ENCODE measurements around the gene TSNAXIP1.

The TSNAXIP1 gene, protein sequence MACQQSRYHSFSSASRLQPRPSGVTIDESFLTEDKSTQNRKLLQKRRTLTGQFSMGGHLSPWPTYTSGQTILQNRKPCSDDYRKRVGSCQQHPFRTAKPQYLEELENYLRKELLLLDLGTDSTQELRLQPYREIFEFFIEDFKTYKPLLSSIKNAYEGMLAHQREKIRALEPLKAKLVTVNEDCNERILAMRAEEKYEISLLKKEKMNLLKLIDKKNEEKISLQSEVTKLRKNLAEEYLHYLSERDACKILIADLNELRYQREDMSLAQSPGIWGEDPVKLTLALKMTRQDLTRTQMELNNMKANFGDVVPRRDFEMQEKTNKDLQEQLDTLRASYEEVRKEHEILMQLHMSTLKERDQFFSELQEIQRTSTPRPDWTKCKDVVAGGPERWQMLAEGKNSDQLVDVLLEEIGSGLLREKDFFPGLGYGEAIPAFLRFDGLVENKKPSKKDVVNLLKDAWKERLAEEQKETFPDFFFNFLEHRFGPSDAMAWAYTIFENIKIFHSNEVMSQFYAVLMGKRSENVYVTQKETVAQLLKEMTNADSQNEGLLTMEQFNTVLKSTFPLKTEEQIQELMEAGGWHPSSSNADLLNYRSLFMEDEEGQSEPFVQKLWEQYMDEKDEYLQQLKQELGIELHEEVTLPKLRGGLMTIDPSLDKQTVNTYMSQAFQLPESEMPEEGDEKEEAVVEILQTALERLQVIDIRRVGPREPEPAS

DNA sequence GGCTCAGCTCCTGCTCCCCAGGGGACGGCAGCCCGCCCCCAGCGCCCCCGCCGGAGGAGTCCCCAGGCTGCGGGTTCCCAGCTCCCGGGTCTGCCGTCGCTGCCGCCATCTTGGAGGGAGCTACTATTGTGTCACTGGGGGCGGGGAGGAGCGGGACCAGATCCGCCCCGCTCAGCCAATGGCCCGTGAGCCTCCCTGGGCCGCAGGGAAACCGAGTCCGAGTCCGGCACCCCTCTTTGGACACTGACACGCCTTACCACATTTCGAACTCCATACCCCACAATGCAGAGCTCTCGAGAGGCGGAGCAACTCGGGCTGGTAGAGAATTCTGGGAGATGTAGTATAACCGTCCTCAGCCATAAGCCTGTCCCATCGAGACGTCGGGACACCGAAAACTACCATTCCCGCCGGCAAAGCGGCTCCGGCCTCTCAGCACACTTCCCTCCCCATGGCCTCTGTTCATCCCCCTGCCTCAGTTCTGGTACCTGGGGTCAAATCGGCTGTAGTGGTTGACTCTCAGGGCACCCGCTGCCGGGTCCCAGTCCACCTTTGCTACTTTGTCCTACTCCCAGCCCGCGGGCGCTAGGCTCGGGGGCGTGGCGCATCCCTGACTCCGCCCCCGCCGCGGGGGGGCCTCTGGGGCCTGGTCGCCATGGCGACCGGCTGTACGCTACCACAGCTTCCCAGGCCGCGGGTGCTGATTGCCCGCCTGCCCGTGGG is at the start of gene TSNAXIP1, which contains the start of gene RANBP10:
Gene TSNAXIP1, plus strand, starts transcription at position 462 of the 720 bp plus-strand sequence. CDS start 261 bp downstream, outside the sequence.
Gene RANBP10, minus strand, starts transcription at position 133 of the 720 bp plus-strand sequence. Its CDS starts 24 bp downstream, at position 109.
- DNase-seq: peak; percentile 98

DNA sequence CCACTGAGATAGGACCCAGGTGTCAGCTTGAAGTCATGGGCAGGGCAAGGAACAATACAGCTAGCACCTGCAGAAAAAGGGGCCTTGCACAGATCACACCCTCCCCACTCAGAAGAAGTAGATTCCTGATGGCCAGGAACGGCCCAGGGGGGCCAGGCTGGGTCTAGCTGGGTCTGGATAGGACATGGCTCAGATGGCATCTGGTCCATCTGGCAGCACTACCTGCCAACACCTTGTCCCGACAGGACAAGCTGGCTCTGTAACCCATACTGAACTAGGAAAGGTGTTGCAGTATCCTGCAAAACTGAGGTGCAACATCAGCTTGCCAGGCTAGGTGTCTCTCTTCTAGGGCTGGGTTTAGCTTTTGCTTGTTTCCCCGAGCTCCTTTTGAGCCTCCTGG is 48.7 kb upstream of the TSNAXIP1 start:
- DNase-seq: no peak

DNA sequence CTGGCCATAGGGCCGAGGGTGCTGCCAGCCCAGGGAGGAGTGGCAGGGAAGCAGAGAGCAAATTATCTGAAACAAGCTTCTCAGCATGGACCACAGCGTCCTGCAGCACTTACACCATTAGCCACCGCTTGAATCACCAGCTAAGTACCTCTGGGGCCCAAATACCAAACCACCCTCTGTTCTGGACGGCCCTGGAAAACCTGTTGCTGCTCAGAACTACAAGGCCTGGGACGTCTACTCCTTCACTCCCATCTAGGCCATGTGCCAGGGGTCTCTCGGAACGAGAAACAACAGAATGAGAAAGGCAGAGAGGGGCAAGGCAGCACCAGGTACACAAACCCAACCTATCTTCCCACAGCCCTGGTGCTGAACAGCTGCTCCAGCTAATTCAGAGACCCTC is 47.7 kb upstream of the TSNAXIP1 start:
- no peak for DNase-seq

DNA sequence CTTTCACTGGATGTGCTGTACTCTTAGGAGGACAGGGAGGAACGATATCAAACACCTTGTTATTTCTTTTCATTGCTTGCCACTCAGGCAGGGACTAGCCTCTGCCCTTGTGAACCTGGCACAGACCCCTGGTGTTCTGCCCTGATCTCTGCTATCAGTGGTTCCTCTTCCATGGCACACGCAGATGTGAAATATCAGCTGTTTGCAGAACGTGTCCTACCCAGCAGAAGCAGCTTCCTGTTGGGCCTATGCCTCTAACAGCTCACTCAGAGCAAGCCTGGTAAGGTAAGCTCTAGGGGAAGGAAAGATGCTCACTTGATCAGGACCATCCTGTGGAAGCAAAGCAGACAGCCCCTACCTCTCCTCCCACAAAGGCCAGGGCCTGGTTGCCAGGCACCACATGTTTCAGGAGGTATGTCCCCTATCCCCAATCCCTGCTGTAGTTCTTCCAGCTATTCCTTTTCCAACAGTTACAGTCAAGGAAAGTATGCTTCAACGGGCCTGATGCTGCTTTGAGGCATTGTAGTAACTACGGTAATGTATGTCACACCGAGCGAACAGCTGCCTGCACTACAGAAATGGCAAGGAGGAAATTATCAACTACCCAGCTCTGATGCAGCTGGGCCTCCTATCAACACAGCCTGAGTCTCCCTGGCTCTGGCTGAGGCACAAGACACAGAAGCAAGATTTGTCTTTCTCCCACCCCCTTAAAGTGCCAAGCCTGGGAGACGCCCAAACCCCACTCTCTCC is 46.3 kb upstream of the TSNAXIP1 start:
- DNase-seq: no peak

DNA sequence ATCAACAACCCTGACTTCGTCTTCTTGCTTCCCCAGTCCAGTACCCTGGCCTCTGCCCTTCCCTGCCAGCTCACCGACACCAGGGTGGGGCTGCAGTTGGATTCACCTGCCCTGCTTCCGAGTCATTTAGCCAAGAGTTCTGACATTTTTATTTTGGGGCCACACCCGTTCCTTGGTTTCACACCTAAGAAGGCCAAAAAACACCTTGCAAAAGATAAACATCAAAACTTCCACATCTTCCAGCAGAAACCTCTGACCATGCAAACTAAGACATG is 45.8 kb upstream of the TSNAXIP1 start:
- no peak for DNase-seq

DNA sequence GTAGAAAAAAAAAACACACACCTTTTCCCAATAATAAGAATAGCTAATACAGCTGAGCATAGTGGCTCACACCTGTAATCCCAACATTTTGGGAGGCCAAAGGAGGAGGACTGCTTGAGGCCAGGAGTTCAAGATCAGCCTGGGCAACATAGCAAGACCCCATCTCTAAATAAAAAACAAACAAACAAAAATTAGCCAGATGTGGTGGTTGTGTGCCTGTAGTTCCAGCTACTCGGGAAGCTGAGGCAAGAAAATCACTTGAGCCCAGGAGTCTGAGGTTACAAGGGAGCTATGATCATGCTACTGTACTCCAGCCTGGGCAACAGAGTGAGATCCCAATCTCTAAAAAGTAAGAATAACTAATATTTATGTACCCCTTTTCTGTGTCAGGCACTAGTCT is 44.8 kb upstream of the TSNAXIP1 start:
- DNase-seq: no peak

DNA sequence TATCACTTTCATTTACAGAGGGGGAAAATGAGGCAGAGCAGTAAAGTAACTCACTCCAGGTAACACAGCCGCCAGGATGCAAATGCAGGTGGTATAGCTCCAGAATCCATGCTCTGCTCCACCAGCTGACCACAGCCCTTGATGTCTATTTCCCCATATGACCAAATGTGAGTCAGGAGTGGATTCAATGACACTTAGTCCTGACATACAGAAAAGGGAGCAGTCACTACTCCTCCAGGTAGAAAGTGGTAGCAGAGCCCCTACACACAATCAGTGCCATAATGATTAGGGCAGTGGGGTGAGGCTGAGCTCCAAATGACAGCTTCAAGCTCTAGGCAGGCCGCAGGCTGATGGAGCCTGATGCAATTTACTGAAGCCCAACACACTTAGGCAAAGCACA is 44.3 kb upstream of the TSNAXIP1 start:
- no peak for DNase-seq

DNA sequence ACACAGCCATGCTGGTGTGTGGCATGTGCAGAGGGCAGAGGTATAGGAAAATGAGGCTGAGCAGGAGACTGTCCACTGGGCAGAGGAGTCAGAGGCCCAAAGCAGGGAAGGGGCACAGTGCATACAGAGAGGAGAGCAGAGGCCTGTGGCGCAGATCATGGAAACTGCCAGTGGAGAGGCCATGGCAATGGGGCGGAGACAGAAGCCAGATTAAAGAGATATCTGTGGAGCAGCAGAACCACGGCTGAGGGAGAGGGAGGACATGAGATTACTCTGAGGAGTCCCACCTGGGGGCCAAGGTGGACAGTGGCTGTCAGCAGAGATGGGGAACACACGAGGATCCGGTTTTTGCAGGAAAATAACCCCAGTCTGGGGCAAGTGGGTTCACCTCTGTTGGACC is 43.6 kb upstream of the TSNAXIP1 start:
- no peak for DNase-seq

DNA sequence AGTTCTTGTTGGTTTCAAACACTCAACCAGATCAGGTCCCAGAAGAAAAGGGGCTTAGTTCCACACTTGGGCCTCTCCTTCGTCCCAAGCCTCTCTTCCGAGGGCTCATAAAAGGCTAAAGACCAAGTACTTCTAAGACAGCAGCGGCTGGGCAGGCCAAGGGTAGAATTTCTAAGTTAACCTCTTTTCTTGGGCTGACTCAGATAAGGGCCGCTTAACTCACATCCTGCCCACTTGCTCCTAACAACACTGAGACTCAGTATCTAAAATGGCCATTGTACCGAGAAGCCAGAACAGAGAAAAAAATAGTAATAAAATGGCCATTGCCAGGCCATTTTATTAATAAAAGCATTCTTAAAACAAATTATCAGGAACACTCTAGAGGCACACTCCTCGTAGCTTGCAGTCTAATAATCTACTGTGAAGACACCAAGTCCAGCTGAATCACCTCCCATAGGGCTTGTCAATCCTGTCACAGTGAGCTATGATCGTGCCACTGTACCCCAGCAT is 42.5 kb upstream of the TSNAXIP1 start:
- DNase-seq: no peak

DNA sequence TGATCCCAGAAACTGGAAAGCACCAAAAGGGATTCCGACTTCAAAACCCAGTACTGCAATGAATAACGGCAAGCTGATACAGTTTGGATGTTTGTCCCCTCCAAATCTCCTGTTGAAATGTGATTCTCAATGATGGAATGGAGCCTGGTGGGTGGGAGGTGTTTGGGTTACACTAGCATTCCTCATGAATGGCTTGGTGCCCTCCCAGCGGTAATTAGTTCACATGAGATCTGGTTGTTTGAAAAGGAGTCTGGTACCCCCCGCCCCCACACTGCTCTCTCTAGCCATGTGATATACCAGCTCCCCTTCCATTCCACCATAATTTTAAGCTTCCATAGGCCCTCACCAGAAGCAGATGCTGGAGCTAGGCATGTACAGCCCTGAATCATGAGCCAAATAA is 40.4 kb upstream of the TSNAXIP1 start:
- DNase-seq: no peak

DNA sequence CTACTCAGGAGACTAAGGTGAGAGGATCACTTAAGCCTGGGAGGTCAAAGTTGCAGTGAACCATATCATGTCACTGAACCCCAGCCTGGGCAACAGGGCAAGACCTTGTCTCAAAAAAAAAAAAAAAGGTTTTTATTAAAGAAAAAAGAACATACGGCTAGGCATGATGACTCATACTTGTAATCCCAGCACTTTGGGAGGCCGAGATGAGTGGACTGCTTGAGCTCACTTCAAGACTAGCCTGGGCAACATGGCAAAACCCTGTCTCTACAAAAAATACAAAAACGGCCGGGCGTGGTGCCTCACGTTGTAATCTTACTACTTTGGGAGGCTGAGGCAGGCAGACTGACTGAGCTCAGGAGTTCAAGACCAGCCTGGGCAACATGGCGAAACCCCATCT is 38.7 kb upstream of the TSNAXIP1 start:
- DNase-seq: no peak

DNA sequence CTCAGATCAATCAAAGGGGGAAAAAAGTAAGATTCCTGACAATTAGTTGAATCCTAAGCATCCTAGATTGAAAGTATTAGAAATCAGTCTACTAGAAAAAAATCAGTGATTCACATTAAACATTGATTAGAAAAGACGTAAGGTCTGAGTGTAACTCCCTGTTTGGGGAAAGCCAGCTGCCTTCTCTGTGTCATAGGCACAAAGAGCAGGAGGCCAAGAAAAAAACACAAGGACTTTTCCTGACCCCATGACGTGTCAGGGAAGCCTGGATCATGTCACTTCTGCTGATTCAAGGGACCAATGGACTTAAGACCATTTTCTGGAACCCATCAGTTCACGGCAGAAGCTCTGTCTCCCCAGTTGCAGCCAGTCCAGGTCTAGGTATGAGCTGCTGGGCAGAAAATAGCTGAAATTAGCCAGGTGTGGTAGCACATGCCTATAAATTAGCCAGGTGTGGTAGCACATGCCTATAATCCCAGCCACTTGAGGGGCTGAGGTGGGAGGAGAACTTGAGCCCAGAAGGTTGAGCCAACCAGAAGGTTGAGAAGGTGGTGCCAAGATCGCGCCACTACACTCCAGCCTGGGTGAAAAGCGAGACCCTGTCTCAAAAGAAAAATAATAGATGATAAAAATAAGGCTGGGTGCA is 36.2 kb upstream of the TSNAXIP1 start:
- no peak for DNase-seq

DNA sequence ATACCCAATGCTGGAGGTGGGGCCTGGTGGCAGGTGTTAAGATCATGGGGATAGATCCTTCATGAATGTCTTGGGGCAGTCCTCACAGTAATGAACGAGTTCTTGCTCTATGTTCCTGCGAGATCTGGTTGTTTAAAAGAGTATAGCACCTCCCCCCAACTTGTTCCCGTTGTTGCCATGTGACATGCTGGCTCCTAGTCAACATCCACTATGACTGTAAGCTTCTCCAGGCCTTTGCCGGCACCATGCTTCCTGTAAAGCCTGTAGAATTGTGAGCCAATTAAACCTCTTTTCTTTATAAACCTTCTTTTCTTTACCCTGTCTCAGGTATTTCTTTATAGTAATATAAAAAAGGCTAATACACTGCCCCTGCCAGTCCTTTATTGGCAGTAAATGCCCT is 33.6 kb upstream of the TSNAXIP1 start:
- no peak for DNase-seq

DNA sequence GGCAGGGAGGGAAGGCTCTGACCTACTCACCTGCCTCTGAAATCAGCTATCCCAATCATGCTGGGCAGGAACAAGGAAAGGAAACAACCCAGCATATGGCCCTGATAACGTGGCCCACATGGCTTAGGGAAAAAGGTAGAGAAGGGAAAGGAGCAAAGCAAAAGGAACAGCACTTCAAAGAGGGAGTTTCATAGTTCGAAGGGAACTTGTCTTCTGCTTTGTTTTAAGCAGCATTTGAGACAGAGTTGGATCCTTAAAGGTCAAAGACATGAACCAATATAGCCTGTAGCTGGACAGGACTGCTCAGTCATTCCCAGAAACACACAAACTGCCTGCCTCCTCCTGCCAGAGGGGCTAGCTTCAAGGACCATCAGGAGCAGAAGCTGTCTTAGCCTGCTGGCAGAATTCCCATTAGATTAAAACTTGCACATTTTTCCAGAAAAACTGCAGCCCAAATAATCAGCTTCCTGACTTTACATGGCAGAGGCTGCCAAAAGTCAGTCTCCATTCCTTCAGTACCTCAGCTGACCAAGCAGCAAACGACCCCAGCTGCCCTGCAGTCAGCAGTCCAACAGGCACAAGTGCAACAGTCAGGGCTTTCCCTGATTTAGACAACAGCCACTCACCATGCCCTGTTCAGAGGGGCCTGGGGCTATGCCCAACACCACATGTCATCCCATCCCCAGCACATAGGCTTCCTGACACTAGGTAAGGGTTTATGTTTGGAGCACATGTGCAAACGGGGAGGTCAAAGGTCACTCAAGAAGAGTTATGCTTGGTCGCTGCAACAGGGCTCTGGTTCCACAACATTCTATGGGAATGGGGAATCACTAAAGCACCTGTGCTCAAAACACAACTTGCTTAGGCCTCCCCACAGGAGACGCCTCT is 32.9 kb upstream of the TSNAXIP1 start:
- no peak for DNase-seq

DNA sequence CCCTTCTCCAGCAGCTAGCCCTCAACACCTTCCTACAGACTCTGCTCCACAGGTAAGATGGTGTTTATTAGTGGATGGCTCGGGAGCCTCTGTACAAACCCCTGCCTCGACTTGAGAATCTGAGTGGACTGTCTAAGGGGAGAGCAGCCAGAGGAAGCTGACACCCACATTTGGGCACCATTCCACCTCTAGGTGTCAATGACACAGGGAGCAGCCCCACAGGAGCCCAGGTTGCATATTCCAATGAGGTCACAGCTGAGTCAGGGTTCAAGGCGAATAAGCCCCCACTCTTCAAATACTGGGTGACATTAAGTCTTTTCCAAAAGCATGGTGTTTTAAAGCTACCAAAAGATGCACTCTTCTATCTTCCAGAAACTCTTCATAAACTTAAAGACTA is 32.2 kb upstream of the TSNAXIP1 start:
- no peak for DNase-seq

DNA sequence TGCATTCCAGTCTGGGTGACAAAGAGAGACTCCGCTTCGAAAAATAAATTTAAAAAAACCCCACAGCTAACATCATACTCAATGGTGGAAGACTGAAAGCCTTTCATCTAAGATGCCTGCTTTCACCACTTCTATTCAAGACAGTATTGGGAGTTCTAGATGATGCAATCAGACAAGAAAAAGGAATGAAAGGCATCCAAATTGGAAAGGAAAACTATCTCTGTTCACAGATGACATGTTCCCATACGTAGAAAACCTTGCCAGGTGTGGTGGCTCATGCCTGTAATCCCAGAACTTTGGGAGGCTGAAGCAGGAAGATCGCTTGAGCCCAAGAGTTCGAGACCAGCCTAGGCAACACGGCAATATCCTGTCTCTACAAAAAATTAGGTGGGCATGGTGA is 31.4 kb upstream of the TSNAXIP1 start:
- no peak for DNase-seq

DNA sequence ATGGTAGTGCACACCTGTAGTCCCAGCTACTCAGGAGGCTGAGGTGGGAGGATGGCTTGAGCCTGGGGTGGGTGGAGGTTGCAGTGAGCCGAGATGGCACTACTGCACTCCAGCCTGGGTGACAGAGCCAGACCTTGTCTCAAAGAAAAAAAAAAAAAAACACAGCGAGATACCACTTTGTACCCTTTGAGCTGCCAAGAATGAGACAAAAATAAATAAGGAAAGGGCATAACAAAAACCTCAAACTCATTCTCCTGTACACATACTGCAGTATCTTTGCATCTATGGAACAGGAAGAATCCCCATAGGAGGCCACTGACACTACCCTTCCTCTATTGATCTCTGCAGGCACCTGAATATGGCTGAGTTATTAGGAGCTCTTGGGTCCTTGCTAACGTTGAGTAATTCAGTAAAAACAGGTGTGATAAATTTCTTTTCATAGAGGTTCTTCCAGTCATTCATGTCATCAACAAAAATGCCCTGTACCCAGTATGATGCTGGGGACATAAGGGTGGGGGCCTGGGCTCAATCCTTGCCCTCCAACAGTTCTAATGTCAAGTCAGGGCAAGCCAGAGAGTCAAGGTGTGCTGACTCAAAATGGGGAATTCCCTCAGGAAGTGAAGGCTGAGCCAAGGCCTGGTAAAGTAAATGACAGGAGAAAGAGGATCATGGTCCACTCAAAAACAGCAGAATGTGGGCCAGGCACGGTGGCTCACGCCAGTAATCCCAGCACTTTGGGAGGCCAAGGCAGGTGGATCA is 27.3 kb upstream of the TSNAXIP1 start:
- DNase-seq: no peak

DNA sequence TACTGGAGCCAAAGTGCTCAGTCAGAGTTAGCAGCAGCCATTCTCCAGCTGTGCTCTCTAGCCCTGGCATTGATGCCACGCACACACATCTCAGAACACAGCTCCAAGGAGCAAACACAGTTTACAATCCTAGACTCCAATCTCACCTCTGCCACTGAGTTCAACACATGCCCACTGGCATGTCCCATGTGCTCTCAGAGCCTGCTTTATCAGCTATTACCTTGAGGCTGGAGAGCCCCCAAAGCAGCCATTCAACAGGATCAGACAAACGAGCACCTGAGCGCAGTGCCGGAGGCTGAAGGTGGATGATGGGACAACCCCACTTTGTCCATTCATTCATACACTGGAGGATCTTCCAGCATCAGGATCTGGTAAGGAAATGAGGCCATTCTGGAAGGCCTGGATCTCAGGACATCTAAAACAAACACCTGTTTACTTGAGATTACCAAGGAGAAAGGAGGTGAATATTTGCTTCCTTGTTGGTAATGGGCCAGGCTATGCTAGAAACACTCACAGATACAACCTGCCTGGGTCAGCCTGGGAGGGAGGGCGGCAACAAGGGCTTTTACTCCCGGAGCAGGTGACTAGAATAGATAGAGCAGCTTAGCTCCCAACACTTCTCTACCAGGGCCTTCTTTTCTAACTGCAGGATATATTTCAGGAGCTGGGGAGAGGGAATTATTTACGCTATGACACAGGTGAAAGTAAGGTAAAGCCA is 25.7 kb upstream of the TSNAXIP1 start:
- DNase-seq: no peak

DNA sequence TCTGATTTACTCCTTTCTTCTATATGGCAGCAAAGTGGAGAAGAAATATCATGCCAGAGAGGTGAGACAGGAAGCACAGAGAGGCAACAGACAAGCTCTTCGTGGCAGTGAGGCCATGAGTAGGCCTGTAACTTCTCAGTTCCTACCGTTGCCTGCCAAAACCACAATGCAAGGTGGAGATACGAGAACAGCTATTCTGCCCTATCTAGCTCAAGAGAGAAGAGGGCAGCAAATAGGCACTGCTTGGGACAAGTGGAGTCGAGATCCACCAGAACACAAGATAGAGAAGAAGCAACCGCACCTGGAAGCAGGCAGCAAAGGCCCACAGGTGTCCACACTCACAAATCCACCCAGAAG is 25.1 kb upstream of the TSNAXIP1 start:
- DNase-seq: no peak
